Measurements from ENCODE around the gene BRD1.
"Not testable (repeated sequence)": the region's sequence is repeated elsewhere in the genome, so short reads cannot be mapped to it uniquely, and the experiment has no call there.

Gene BRD1

GRCh38 chr22:49783926-49784629 lies 43.6 kb downstream of the BRD1 start:
- Histone ChIP-seq H3K4me2 (ENCODE audit: low read length) (no peak overlapping the region), H3K36me3 (ENCODE audit: insufficient read depth, low read length) (peaks cover 50% of the 10 kb centered on the region)

GRCh38 chr22:49783036-49783746 lies 44.5 kb downstream of the BRD1 start:
- no peak overlapping the region for H3K4me2 ChIP-seq (ENCODE audit: low read length)
- no peaks in the 10 kb centered on the region for H3K9me3 ChIP-seq (replicated peaks; ENCODE audit: low read length)
- no peaks in the 10 kb centered on the region for H3K27me3 ChIP-seq (ENCODE audit: control insufficient read depth, insufficient read depth, low read length)
- H3K36me3 ChIP-seq (ENCODE audit: insufficient read depth, low read length), result peaks cover 50% of the 10 kb centered on the region
- H3K9ac ChIP-seq (ENCODE audit: low read depth, low read length), result no peak overlapping the region
- peaks cover 26% of the 10 kb centered on the region for H3K4me1 ChIP-seq (ENCODE audit: control insufficient read depth, insufficient read depth, low read length)
- H3K4me3 ChIP-seq (ENCODE audit: low read length), result no peak overlapping the region

More at GRCh38 chr22:49783926-49784629, 43.6 kb downstream of the BRD1 start:
- Histone ChIP-seq H3K4me3 (ENCODE audit: low read length) (no peak overlapping the region), H3K9me3 (replicated peaks; ENCODE audit: low read length) (no peaks in the 10 kb centered on the region), H3K4me1 (ENCODE audit: control insufficient read depth, insufficient read depth, low read length) (peaks cover 33% of the 10 kb centered on the region), H3K9ac (ENCODE audit: low read depth, low read length) (no peak overlapping the region), H3K27me3 (ENCODE audit: control insufficient read depth, insufficient read depth, low read length) (no peaks in the 10 kb centered on the region)

- H3K9ac ChIP-seq (ENCODE audit: low read depth, low read length); H3K9me3 ChIP-seq (replicated peaks; ENCODE audit: low read length); H3K4me3 ChIP-seq (ENCODE audit: low read length); H3K4me2 ChIP-seq (ENCODE audit: low read length); H3K27me3 ChIP-seq (ENCODE audit: control insufficient read depth, insufficient read depth, low read length): not testable (repeated sequence)
- peaks cover 43% of the 10 kb centered on the region for H3K36me3 ChIP-seq (ENCODE audit: insufficient read depth, low read length)
- peaks cover 25% of the 10 kb centered on the region for H3K4me1 ChIP-seq (ENCODE audit: control insufficient read depth, insufficient read depth, low read length)
Observed at GRCh38 chr22:49781886-49782285, 45.8 kb downstream of the BRD1 start.

GRCh38 chr22:49781289-49781782 lies 46.3 kb downstream of the BRD1 start:
- H3K9me3 ChIP-seq (replicated peaks; ENCODE audit: low read length), result no peaks in the 10 kb centered on the region
- H3K36me3 ChIP-seq (ENCODE audit: insufficient read depth, low read length), result peaks cover 43% of the 10 kb centered on the region
- no peak overlapping the region for H3K4me3 ChIP-seq (ENCODE audit: low read length)
- H3K4me1 ChIP-seq (ENCODE audit: control insufficient read depth, insufficient read depth, low read length), result peaks cover 25% of the 10 kb centered on the region
- H3K9ac ChIP-seq (ENCODE audit: low read depth, low read length), result no peak overlapping the region
- no peaks in the 10 kb centered on the region for H3K27me3 ChIP-seq (ENCODE audit: control insufficient read depth, insufficient read depth, low read length)
- no peak overlapping the region for H3K4me2 ChIP-seq (ENCODE audit: low read length)

- peaks cover 45% of the 10 kb centered on the region for H3K36me3 ChIP-seq (ENCODE audit: insufficient read depth, low read length)
- H3K9me3 ChIP-seq (replicated peaks; ENCODE audit: low read length), result no peaks in the 10 kb centered on the region
Observed at GRCh38 chr22:49780698-49781288, 46.9 kb downstream of the BRD1 start.

GRCh38 chr22:49779853-49780697 lies 47.6 kb downstream of the BRD1 start:
- no peaks in the 10 kb centered on the region for H3K9me3 ChIP-seq (replicated peaks; ENCODE audit: low read length)
- peaks cover 25% of the 10 kb centered on the region for H3K4me1 ChIP-seq (ENCODE audit: control insufficient read depth, insufficient read depth, low read length)
- peak overlapping the region; percentile 50 for H3K9ac ChIP-seq (ENCODE audit: low read depth, low read length)
- no peak overlapping the region for H3K4me3 ChIP-seq (ENCODE audit: low read length)
- peak overlapping the region; percentile 41 for H3K4me2 ChIP-seq (ENCODE audit: low read length)
- no peaks in the 10 kb centered on the region for H3K27me3 ChIP-seq (ENCODE audit: control insufficient read depth, insufficient read depth, low read length)
- H3K36me3 ChIP-seq (ENCODE audit: insufficient read depth, low read length), result peaks cover 42% of the 10 kb centered on the region

More at GRCh38 chr22:49780698-49781288, 46.9 kb downstream of the BRD1 start:
- no peaks in the 10 kb centered on the region for H3K27me3 ChIP-seq (ENCODE audit: control insufficient read depth, insufficient read depth, low read length)
- H3K9ac ChIP-seq (ENCODE audit: low read depth, low read length), result peak overlapping the region; percentile 7
- H3K4me3 ChIP-seq (ENCODE audit: low read length), result no peak overlapping the region
- peaks cover 25% of the 10 kb centered on the region for H3K4me1 ChIP-seq (ENCODE audit: control insufficient read depth, insufficient read depth, low read length)
- peak overlapping the region; percentile 41 for H3K4me2 ChIP-seq (ENCODE audit: low read length)

GRCh38 chr22:49779211-49779610 lies 48.5 kb downstream of the BRD1 start:
- Histone ChIP-seq H3K9me3 (replicated peaks; ENCODE audit: low read length) (no peaks in the 10 kb centered on the region), H3K4me3 (ENCODE audit: low read length) (no peak overlapping the region), H3K36me3 (ENCODE audit: insufficient read depth, low read length) (peaks cover 42% of the 10 kb centered on the region)

GRCh38 chr22:49777569-49778249 lies 50.0 kb downstream of the BRD1 start:
- H3K36me3 ChIP-seq (ENCODE audit: insufficient read depth, low read length), result peaks cover 49% of the 10 kb centered on the region
- peaks cover 25% of the 10 kb centered on the region for H3K4me1 ChIP-seq (ENCODE audit: control insufficient read depth, insufficient read depth, low read length)
- H3K9ac ChIP-seq (ENCODE audit: low read depth, low read length), result no peak overlapping the region
- no peaks in the 10 kb centered on the region for H3K27me3 ChIP-seq (ENCODE audit: control insufficient read depth, insufficient read depth, low read length)
- no peak overlapping the region for H3K4me2 ChIP-seq (ENCODE audit: low read length)
- H3K4me3 ChIP-seq (ENCODE audit: low read length), result no peak overlapping the region
- H3K9me3 ChIP-seq (replicated peaks; ENCODE audit: low read length), result no peaks in the 10 kb centered on the region

More at GRCh38 chr22:49779211-49779610, 48.5 kb downstream of the BRD1 start:
- H3K4me1 ChIP-seq (ENCODE audit: control insufficient read depth, insufficient read depth, low read length), result peaks cover 25% of the 10 kb centered on the region
- H3K9ac ChIP-seq (ENCODE audit: low read depth, low read length), result peak overlapping the region; percentile 50
- H3K4me2 ChIP-seq (ENCODE audit: low read length), result peak overlapping the region; percentile 41
- no peaks in the 10 kb centered on the region for H3K27me3 ChIP-seq (ENCODE audit: control insufficient read depth, insufficient read depth, low read length)

GRCh38 chr22:49776891-49777290 lies 50.8 kb downstream of the BRD1 start:
- Histone ChIP-seq H3K27me3 (ENCODE audit: control insufficient read depth, insufficient read depth, low read length) (no peaks in the 10 kb centered on the region), H3K36me3 (ENCODE audit: insufficient read depth, low read length) (peaks cover 52% of the 10 kb centered on the region), H3K9me3 (replicated peaks; ENCODE audit: low read length) (no peaks in the 10 kb centered on the region), H3K4me1 (ENCODE audit: control insufficient read depth, insufficient read depth, low read length) (peaks cover 25% of the 10 kb centered on the region), H3K4me3 (ENCODE audit: low read length) (no peak overlapping the region), H3K9ac (ENCODE audit: low read depth, low read length) (no peak overlapping the region), H3K4me2 (ENCODE audit: low read length) (no peak overlapping the region)

- Histone ChIP-seq H3K4me3 (ENCODE audit: low read length) (no peak overlapping the region), H3K36me3 (ENCODE audit: insufficient read depth, low read length) (peaks cover 44% of the 10 kb centered on the region), H3K4me2 (ENCODE audit: low read length) (no peak overlapping the region), H3K9me3 (replicated peaks; ENCODE audit: low read length) (no peaks in the 10 kb centered on the region), H3K4me1 (ENCODE audit: control insufficient read depth, insufficient read depth, low read length) (peaks cover 21% of the 10 kb centered on the region), H3K9ac (ENCODE audit: low read depth, low read length) (no peak overlapping the region), H3K27me3 (ENCODE audit: control insufficient read depth, insufficient read depth, low read length) (no peaks in the 10 kb centered on the region)
Observed at GRCh38 chr22:49775867-49776511, 51.7 kb downstream of the BRD1 start.
